Left cardiac atrium (tissue), 4 donors: Measurements from ENCODE around the gene CNGA4. TPM values are rescaled to one million over a fixed set of nuclear protein-coding genes. Genes with fewer than 3 reads are reported as not detected.

Source experiments
- ATAC-seq, 2 donors: fragments of 200-7000 bp; cut with Tn5 transposase; one replicate each; pipeline ENCODE4 v1.9.1; 2020; ENCODE audit warnings: mild to moderate bottlenecking in 2 of 2, moderate library complexity in 2 of 2
- DNase-seq: peaks from one replicate; pipeline ENCODE4 v3.0.0-alpha.2; 2020
- intact Hi-C, 2 donors: fragments of 100-400 bp; cut with DNase I; formaldehyde crosslinking; loops; one replicate each; pipeline versions ENCODE4 v1.14.1 to v1.15.1; 2022 to 2023
- long read RNA-seq: library from polyadenylated mRNA; unstranded; transcript quantifications from one replicate; pipeline ENCODE4 v2.0.0, GENCODE V29; 2021
- total RNA-seq, 2 donors: library from RNA; stranded (reverse); fragmentation: NEBNext Ultra II Directional; extraction: Animal tissue kit (Norgen Biotek cat#: 25700); gene quantifications; one replicate each; pipeline ENCODE4 v1.2.1, GENCODE V29; 2021
- donor health status: DM: no; HTN: yes; CAD: no.
- donor health status: DM: no; HTN: yes; CAD: no; lungs with severe emphysema.
- donor health status: DM: yes; HTN: yes; CAD: no.
- donor health status: Dilated cardiomyopathy.

Gene CNGA4
- total RNA-seq, result not detected
- long read RNA-seq, result 0 reads

DNA sequence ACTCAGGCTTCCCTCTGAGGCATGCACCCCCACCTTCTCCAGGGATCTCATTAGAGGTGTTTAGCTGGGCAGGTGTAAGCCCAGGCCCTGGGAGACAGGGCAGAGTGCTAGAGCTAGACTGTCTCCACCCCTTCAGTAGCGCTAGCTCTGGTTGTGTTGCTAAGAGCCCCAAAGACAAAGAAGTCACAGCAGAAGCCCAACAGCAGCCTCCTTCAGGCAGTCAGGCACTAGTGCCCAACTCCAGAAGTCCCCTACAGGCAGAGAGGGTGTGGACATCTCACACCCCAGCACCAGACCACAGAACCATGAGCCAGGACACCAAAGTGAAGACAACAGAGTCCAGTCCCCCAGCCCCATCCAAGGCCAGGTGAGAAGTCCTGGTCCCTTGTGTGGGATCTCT lies at the start of gene CNGA4:
Gene CNGA4, plus strand, starts transcription at position 188 of the 400 bp plus-strand sequence. Its CDS starts 118 bp downstream, at position 306.
- ATAC-seq, result no peak

GRCh38 chr11:6191742-6192141 lies 47.1 kb upstream of the CNGA4 start:
- DNase-seq (no peak), ATAC-seq (no peak)
- intact Hi-C loops, result no loop called here

More for the DNA sequence above, at the start of gene CNGA4:
- intact Hi-C loops, result loop anchor here in 1 of 2 donors (10.0 kb wide), 1 partner anchor 236 kb away; the partner anchor contains the start of gene TRIM3
- DNase-seq, result no peak

DNA sequence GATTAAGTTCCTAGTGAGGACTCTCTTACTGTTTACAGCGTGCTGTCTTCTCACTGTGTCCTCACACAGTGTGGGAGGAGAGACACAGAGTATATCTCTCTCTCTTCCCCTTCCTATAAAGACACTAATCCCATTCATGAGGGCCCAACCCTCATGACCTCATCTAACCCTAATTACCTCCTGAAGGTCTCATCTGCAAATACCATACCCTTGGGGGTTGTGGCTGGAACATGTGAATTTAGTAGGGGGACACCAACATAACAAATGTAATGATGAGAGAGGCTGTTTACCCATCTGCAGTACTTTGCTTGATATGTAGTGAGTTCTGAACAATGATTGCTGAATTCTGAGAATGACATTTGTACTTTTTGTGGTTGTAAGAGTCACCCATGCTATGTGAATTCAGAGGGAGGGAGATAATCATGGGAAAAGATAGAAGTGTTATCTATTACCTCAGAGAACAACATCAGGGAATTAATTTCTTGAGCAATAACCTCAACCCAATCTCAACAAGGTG lies 44.8 kb upstream of the CNGA4 start:
- no peak for ATAC-seq
- intact Hi-C loops, result no loop called here
- DNase-seq, result no peak

- no peak for DNase-seq
- ATAC-seq, result no peak
- intact Hi-C loops, result no loop called here
These were observed 42.5 kb upstream of the CNGA4 start for GRCh38 chr11:6196396-6196795.

GRCh38 chr11:6197466-6198200 lies 41.3 kb upstream of the CNGA4 start:
- intact Hi-C loops, result no loop called here
- DNase-seq (no peak), ATAC-seq (no peak)

- DNase-seq (no peak), ATAC-seq (no peak)
- intact Hi-C loops, result no loop called here
These were observed 39.6 kb upstream of the CNGA4 start, which contains the start of gene OR52W1 for GRCh38 chr11:6199174-6199810. OR52W1 (plus strand) TSS chr11:6199224; CDS start chr11:6199224, 0 bp downstream.

DNA sequence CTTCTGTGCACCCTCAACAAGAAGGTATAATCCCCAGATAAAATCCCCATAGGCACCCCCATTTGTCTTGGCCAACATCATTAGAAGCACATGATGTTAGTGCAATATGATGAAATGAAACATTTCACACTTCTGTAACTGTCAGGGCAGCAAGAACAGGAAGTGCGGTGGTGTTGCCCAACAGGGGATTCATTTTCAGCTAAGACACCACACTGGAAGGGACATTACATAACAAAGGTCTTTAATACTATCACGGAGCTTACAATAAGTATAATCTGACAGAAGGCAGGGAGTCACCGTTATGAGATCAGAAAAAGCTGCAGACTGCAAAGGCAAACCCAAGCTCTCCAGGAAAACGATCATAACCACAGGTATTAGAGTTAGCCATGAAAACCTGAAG lies 37.9 kb upstream of the CNGA4 start:
- ATAC-seq (peak; percentile 58 to 63), DNase-seq (peak; percentile 50)
- intact Hi-C loops, result no loop called here

- DNase-seq (no peak), ATAC-seq (no peak)
- intact Hi-C loops, result no loop called here
These were observed 37.4 kb upstream of the CNGA4 start for GRCh38 chr11:6201481-6201880.

DNA sequence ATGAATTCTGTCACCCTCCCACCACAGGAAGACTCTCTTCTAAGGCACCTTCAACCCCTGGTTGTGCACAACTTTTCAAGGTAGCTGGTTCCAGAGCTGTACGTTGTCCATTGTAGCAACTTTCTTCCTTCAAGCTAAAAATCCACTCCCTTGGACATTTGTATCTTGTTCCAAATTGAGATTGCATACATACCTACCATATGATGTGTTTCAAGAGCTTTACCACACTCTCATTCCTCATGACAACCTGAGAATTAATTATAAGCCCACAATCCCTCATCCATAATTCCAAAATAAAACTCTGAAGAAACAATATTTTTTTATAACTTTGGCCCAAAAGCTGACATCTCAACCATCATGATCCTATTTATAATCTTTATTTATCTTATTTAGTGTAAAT lies 36.8 kb upstream of the CNGA4 start:
- ATAC-seq, result no peak
- DNase-seq, result no peak
- intact Hi-C loops, result no loop called here

DNA sequence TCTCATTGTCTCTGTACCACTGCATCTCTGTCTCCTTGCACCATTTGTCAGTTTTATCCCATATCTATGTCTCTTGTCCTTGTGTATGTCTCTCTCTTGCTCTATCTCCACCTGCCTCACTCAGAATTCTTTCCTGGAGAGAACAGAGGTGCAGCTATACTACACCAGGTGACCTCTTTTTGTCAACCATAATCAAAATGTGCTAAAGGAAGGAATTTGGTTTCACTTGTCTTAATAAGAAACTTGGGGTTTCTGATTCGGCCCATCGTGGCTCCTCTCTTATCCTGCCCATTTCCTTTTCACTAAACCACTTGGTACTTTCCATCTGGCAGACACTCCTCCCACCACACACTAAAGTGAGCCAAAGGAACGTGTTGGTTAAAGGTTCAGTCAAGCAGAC lies 35.6 kb upstream of the CNGA4 start:
- ATAC-seq, result no peak
- DNase-seq, result no peak
- intact Hi-C loops, result no loop called here

- intact Hi-C loops, result no loop called here
- ATAC-seq (no peak), DNase-seq (no peak)
These were observed 34.2 kb upstream of the CNGA4 start for GRCh38 chr11:6204706-6205105.

GRCh38 chr11:6205366-6205765 lies 33.5 kb upstream of the CNGA4 start, which contains the start of gene C11orf42:
C11orf42 (plus strand) TSS chr11:6205557; CDS start chr11:6205616, 59 bp downstream.
- DNase-seq (no peak), ATAC-seq (no peak)
- intact Hi-C loops, result no loop called here

DNA sequence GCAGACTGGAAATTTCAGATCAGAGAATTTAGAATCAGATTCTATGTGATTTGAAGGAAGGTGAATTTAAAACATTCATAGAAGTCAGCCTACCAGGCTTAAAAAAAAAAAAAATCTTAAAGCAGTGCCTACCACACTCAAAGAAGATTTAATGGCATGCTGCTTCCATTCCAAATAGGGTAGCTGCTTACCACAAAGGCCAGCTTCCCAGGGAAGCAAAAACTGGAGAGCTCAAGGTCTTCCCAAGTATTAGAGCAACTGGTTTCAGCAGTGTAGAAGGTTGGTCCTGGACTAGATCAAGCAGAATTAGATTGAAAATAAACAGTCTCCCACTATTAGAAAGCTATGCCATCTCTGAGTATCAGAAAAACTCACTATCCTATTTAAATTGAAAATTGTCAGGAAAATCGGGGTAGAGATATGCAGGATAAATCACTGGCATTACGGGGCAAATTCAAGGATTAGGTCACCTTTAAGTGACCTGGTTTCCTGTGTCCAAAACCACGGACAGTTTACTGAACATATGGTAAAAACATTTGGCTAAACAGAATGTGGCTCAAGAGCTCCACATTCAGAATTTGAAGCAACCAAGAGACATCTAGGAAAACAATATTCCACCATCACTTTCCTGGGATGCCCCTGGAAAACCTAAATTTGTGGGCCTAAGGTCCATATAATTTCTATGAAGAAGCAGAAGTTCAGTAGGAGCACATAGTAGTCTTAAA lies 32.3 kb upstream of the CNGA4 start:
- intact Hi-C loops, result no loop called here
- DNase-seq (no peak), ATAC-seq (no peak)

DNA sequence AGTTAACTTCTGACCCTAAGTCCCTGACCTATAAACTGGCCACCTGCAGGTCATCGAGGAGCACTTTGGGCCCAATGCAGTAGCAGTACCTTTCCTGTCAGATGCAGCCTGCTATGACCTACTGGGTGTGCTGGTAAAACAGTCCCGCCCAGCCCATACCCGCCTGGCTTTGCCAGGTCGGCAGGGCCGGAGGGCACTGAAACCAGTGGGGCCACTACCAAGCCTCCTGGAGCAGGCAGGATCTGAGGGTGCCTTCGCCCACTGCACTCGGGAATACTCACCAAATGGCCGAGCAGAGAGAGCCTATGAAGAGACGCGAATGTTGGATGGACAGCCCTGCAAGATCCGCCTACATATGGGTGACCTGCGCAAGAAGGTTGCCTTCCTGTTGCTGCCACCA lies 29.1 kb upstream of the CNGA4 start:
- ATAC-seq, result no peak
- intact Hi-C loops, result no loop called here

DNA sequence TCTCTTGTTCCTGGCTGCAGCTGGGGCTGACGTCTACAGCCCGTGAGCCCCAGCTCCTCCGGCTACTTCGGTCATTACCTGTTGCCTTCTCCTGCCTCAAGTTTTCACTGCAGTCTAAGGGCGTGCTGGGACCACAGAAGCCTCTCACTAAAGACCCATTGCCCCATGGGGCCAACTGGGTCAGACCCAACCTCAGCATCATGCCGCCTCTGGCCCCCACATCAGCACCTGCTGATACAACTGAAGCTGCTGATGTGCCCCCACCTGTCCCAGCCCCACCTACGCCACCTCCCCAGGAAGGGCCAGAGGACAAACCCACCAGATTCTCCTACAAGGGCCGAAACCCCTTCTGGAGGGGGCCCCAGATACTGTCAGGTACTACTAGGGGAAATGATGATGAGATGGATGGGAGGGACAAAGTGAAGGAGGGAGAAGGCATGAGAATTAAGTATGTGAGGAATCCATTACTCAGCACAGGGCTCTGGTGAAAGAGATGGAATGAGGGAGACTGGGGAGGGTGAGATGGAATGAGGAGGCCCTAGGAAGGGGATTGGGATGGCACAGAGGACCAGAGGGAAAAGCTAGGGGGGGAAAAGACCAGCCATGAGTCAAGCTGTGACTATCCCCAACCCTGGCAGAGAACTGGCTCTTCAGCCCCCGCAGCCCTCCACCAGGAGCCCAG lies 28.5 kb upstream of the CNGA4 start:
- intact Hi-C loops, result no loop called here
- no peak for DNase-seq
- no peak for ATAC-seq

More for the DNA sequence above, 29.1 kb upstream of the CNGA4 start:
- no peak for DNase-seq

- no peak for ATAC-seq
- DNase-seq, result no peak
- intact Hi-C loops, result no loop called here
These were observed 24.4 kb upstream of the CNGA4 start for GRCh38 chr11:6214530-6214929.

DNA sequence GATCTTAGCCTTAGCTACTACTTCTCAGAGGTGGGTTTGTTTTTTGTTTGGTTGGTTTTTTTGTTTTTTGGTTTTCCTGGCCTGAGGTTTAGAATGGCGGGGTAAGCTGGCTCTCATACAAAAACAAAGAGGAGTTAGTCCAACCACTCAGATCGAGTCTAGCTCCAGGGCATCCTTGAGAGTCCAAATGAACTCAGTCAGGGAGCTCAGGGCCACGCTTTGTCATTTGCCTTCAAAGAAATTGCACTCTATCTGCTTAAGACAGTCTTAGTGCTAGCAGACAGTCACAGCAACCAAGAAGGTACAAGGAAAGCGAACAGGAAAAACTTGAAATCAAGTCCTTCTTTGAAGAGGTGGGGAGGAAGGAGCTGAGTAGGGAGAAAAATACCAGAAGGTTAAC lies 22.4 kb upstream of the CNGA4 start:
- ATAC-seq, result no peak

DNA sequence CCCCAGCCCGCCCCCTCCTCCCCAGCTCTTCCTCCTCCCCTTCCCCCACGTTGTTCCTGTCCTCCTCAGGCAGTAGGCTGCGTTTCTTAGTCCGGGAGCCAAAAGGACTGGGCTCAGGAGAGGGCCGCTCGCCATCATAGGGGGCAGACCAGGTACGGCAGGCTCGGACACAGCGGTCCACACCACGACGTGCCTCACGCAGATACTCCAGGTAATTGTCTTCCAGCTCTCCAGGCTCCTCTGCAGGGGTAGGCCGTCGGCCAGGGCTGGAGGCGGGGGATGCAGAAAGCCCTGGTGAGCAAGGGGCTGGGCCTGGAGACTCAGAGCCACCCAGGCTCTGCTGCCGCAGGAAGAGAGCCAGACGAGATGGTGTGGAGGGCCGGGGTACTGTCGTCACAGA lies 21.2 kb upstream of the CNGA4 start:
- intact Hi-C loops, result no loop called here
- ATAC-seq (no peak), DNase-seq (no peak)

More for the DNA sequence above, 22.4 kb upstream of the CNGA4 start:
- intact Hi-C loops, result no loop called here
- DNase-seq, result no peak

GRCh38 chr11:6219359-6219758 lies 19.5 kb upstream of the CNGA4 start:
- ATAC-seq, result peak; percentile 76 to 97
- DNase-seq, result no peak
- intact Hi-C loops, result no loop called here
